SK-N-SH (cell line): ENCODE results near the gene CELA3B. TPM values are rescaled to one million over a fixed set of nuclear protein-coding genes. Genes with fewer than 3 reads are reported as not detected.
"Not testable (repeated sequence)": the region's sequence is repeated elsewhere in the genome, so short reads cannot be mapped to it uniquely, and the experiment has no call there.

Experiments used
- CTCF ChIA-PET: fragments of 300-600, 350-600 bp; formaldehyde crosslinking; extraction: SDS; loops from one replicate; lab custom pipeline; 2021; lab: Yijun Ruan, JAX
- POLR2A ChIA-PET: fragments of 350-600 bp; sonication (Branson Sonifier 250); formaldehyde crosslinking; extraction: SDS; loops from one replicate; lab custom pipeline; 2020; ENCODE audit warnings: antibody characterized with exemption, inconsistent platforms; lab: Yijun Ruan, JAX
- DNase-seq: peaks from one replicate; pipeline ENCODE4 v3.0.0; 2012
- H2AFZ ChIP-seq: fragments of 200-600 bp; sonication (generic); 2 replicates; pipeline ENCODE4 v1.8.1; 2016; ENCODE audit warnings: antibody characterized with exemption, mild to moderate bottlenecking, low read depth
- H3F3A ChIP-seq: fragments of 200-600 bp; sonication (generic); replicated peaks from 2 replicates; pipeline ENCODE3; 2016; ENCODE audit warnings: antibody characterized with exemption, mild to moderate bottlenecking; ENCODE audit not compliant: insufficient read depth
- H3K27ac ChIP-seq, 2 experiments: fragments of 200-500 bp in 1 of 2; fragments of 200-600 bp in 1 of 2; sonication (Bioruptor generic) in 1 of 2; sonication (generic), shearing (Covaris generic) in 1 of 2; 2 replicates each; pipeline versions ENCODE4 v1.5.1 to v1.6.1; 2014 to 2016; ENCODE audit warnings: low read depth in 2 of 2, inconsistent platforms in 1 of 2, low read length in 1 of 2, mild to moderate bottlenecking in 1 of 2, mixed read lengths in 1 of 2
- H3K27me3 ChIP-seq: fragments of 200-600 bp; sonication (generic), shearing (Covaris generic); 2 replicates; pipeline ENCODE4 v1.6.1; 2016; ENCODE audit warnings: mixed run types; ENCODE audit not compliant: insufficient read depth
- H3K36me3 ChIP-seq, 2 experiments: fragments of 200-500 bp in 1 of 2; fragments of 200-600 bp in 1 of 2; sonication (Bioruptor generic) in 1 of 2; sonication (generic) in 1 of 2; replicated peaks in 1 of 2; 2 replicates each; pipeline versions ENCODE3 to v1.5.1; 2014 to 2016; ENCODE audit warnings: low read length in 1 of 2, mild to moderate bottlenecking in 1 of 2; ENCODE audit not compliant: insufficient read depth in 2 of 2, control insufficient read depth in 1 of 2
- H3K4me1 ChIP-seq, 2 experiments: fragments of 200-500 bp in 1 of 2; fragments of 200-600 bp in 1 of 2; sonication (Bioruptor generic) in 1 of 2; sonication (generic), shearing (Covaris generic) in 1 of 2; 2 replicates each; pipeline versions ENCODE4 v1.5.1 to v1.6.1; 2014 to 2016; ENCODE audit warnings: low read depth in 1 of 2, low read length in 1 of 2, mixed run types in 1 of 2; ENCODE audit not compliant: insufficient read depth in 2 of 2, control insufficient read depth in 1 of 2
- H3K4me2 ChIP-seq: fragments of 200-600 bp; sonication (generic), shearing (Covaris generic); 2 replicates; pipeline ENCODE4 v1.6.1; 2017; ENCODE audit warnings: mixed run types
- H3K4me3 ChIP-seq, 2 experiments: fragments of 200-500 bp in 1 of 2; fragments of 200-600 bp in 1 of 2; sonication (Bioruptor generic) in 1 of 2; sonication (generic), shearing (Covaris generic) in 1 of 2; 2 replicates each; pipeline versions ENCODE4 v1.5.1 to v1.8.1; 2014 to 2016; ENCODE audit warnings: low read depth in 2 of 2, inconsistent platforms in 1 of 2, low read length in 1 of 2, mild to moderate bottlenecking in 1 of 2, mixed read lengths in 1 of 2, moderate library complexity in 1 of 2
- H3K79me2 ChIP-seq: fragments of 200-600 bp; sonication (generic); 2 replicates; pipeline ENCODE4 v1.8.1; 2017; ENCODE audit warnings: mild to moderate bottlenecking; ENCODE audit not compliant: insufficient read depth
- H3K9ac ChIP-seq: fragments of 200-600 bp; sonication (generic); 2 replicates; pipeline ENCODE4 v1.6.1; 2017; ENCODE audit warnings: mixed run types
- H3K9me2 ChIP-seq: fragments of 200-600 bp; sonication (generic); 2 replicates; pipeline ENCODE4 v1.6.1; 2017; ENCODE audit warnings: mixed run types
- H3K9me3 ChIP-seq: fragments of 200-600 bp; sonication (generic); 2 replicates; pipeline ENCODE4 v1.6.1; 2017; ENCODE audit warnings: mixed run types, mild to moderate bottlenecking, moderate library complexity
- H4K20me1 ChIP-seq: fragments of 200-600 bp; sonication (generic); 2 replicates; pipeline ENCODE4 v1.6.1; 2017; ENCODE audit warnings: mild to moderate bottlenecking, mixed run types; ENCODE audit not compliant: insufficient read depth
- WGBS: methylation state at CpG from one replicate; pipeline ENCODE4 v1.1.6; 2017; ENCODE audit warnings: low lambda C conversion rate; 5-methylcytosine and 5-hydroxymethylcytosine counted together
- polyA plus RNA-seq, 3 experiments: library from polyadenylated mRNA; depleted of rRNA; stranded (reverse); fragments of >200 nt; gene quantifications; 2 replicates each; pipeline ENCODE4 v1.2.3, GENCODE V29; 2012

CELA3B gene
- polyA plus RNA-seq, 1 of the 3 experiments (the other 2 are of a cell fraction), result not detected

DNA sequence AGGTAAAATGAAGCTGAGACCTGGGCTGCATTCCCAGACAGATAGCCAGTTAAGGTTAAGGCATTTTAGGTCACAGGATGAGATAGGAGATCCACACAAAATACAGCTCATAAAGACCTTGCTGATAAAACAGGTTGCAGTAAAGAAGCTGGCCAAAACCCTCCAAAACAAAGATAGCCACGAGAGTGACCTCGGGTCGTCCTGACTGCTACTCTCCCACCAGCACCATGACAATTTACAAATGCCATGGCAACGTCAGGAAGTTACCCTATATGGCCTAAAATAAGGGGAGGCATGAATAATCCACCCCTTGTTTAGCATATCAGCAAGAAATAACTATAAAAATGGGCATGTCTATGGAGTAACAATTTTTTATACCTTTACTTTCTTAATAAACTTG is 6.3 kb upstream of the CELA3B start:
- H3F3A ChIP-seq, CTCF ChIA-PET, H2AFZ ChIP-seq, H3K36me3 ChIP-seq, H4K20me1 ChIP-seq, DNase-seq, H3K4me3 ChIP-seq, H3K9me3 ChIP-seq, H3K9me2 ChIP-seq, H3K4me1 ChIP-seq, H3K4me2 ChIP-seq, POLR2A ChIA-PET, H3K27me3 ChIP-seq, H3K27ac ChIP-seq, H3K9ac ChIP-seq, H3K79me2 ChIP-seq: not testable (repeated sequence)
- 48% methylated on average over 4 of the region's 4 CpGs for WGBS

DNA sequence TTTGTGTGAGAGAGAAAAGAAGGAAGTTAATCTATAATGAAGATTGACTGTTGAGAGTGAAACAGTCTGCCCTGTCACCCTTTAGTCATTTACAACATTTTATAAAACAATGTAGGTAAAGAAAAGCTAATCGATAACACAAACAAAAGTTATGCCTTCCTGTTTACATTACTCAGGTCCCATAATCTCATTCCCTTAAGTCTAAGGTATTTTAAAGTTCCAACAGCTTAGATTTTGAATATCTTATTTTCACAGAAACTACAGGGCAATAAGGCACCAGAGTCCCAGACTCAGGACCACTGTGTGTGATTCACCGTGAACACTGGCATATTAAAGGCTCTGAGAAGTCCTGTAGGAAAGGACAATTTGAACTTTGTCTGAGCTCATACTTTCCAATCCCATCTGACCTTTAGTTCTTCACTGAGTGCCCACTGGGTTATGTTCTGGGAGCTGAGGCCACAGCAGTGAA is 3.8 kb upstream of the CELA3B start:
- DNase-seq, H3K4me3 ChIP-seq, POLR2A ChIA-PET, H3K9me3 ChIP-seq, H3K4me1 ChIP-seq, H3K27me3 ChIP-seq, H3K4me2 ChIP-seq, H3K79me2 ChIP-seq, CTCF ChIA-PET, H2AFZ ChIP-seq, H3K27ac ChIP-seq, H3K9ac ChIP-seq, H3F3A ChIP-seq, H3K9me2 ChIP-seq, H4K20me1 ChIP-seq, H3K36me3 ChIP-seq: not testable (repeated sequence)
- 80% methylated on average over 2 of the region's 2 CpGs for WGBS

DNA sequence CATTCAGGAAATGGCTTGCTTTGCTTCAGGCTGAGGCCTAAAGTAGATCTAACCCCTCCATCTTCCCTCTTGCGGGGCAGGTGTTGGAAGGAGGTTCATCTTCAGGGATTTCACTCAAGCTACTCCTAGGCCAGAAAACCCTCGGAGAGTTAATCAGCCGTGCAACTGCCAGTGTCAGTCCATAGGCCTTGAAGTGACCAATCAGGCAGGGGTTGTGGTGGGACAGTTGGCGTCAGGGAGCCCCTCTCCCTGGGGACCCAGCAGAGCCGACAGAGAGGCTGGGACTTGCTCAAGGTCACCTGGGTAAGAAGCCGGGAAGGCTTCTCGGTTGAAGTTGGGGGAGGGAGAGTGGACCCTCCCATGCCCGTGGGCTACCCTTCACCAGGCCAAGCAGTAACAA is 2.9 kb upstream of the CELA3B start:
- H3K36me3 ChIP-seq, H2AFZ ChIP-seq, H3K27ac ChIP-seq, H3K9ac ChIP-seq, H3K79me2 ChIP-seq, H3K4me1 ChIP-seq, H4K20me1 ChIP-seq, H3F3A ChIP-seq, H3K27me3 ChIP-seq, POLR2A ChIA-PET, DNase-seq, H3K4me3 ChIP-seq, CTCF ChIA-PET, H3K9me3 ChIP-seq, H3K9me2 ChIP-seq, H3K4me2 ChIP-seq: not testable (repeated sequence)
- WGBS, result 91% methylated on average over 5 of the region's 8 CpGs

DNA sequence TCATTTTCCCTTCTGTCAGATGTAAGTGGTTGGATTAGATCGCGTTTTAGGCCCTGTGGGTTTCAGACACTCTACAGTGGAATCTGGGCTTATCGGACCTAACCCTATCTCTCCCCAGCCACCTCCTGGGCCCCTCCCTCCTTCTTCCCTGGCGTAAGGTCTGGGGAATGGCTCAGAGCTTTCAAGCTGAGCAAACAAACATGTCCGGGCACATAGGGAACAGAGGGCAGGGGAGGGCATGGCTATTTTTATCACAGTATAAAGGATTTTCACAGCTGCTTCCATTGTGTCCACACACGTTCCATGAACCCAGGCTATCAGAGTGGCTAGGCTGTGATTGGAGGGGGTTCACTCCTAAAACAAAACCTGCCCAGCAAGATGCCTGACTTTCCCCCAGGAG is 2.1 kb upstream of the CELA3B start:
- H4K20me1 ChIP-seq, H3K79me2 ChIP-seq, H3K27ac ChIP-seq, H3F3A ChIP-seq, H3K27me3 ChIP-seq, H3K9me2 ChIP-seq, CTCF ChIA-PET, H3K36me3 ChIP-seq, H2AFZ ChIP-seq, POLR2A ChIA-PET, H3K9ac ChIP-seq, H3K4me3 ChIP-seq, DNase-seq, H3K4me2 ChIP-seq, H3K9me3 ChIP-seq, H3K4me1 ChIP-seq: not testable (repeated sequence)
- 90% methylated on average over 6 of the region's 6 CpGs for WGBS

DNA sequence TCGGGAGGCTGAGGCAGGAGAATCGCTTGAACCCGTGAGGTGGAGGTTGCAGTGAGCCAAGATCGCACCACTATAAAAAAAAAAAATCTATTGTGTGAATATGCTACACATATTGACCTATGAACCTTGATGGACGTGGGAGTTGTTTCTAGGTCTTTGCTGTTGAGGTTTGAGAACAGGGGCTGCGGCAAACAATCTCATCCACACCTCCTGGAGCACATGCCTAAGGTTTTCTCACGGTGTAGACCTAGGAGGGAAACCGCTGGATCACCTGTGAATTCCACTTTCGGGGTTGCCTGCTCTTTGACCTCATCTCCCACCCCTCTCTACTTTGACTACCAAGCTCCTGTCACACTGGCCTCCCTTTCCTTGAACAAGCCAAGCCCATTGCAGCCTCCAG is 1.5 kb upstream of the CELA3B start:
- H3K27ac ChIP-seq, H3K4me3 ChIP-seq, H3K27me3 ChIP-seq, H3F3A ChIP-seq, H3K9me3 ChIP-seq, POLR2A ChIA-PET, H2AFZ ChIP-seq, H3K9me2 ChIP-seq, H4K20me1 ChIP-seq, H3K4me1 ChIP-seq, H3K79me2 ChIP-seq, H3K36me3 ChIP-seq, CTCF ChIA-PET, H3K9ac ChIP-seq, H3K4me2 ChIP-seq, DNase-seq: not testable (repeated sequence)
- 84% methylated on average over 9 of the region's 9 CpGs for WGBS

DNA sequence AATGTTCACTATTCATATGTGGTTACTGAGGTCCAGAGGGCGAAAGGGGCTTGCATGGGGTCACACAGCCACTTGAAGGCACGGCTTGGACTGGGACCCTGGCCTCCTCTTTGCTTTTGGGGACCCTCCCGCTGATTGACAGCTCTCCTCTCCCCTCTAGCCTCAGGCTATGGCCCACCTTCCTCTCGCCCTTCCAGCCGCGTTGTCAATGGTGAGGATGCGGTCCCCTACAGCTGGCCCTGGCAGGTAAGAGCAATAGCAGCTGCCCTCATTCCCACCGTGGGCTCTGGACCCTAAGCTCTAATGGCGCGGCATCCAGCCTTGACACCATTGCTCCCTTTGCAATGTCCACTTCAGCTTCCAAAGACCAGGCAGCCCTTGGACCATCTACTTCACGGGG is 1.4 kb downstream of the CELA3B start:
- H3K27ac ChIP-seq, H3K9me3 ChIP-seq, H3F3A ChIP-seq, DNase-seq, H3K36me3 ChIP-seq, H3K9me2 ChIP-seq, H3K4me1 ChIP-seq, POLR2A ChIA-PET, H3K79me2 ChIP-seq, H3K9ac ChIP-seq, H3K27me3 ChIP-seq, H3K4me2 ChIP-seq, H4K20me1 ChIP-seq, H3K4me3 ChIP-seq, H2AFZ ChIP-seq: not testable (repeated sequence)
- CTCF ChIA-PET, result interaction anchor here (1.0 to 1.3 kb wide), 2 partner anchors 14 to 15 kb away, joined by 3 to 4 read pairs; no protein-coding TSS in a partner anchor
- 72% methylated on average over 11 of the region's 11 CpGs for WGBS
